Nephron progenitor cell (in vitro differentiated cells): Measurements from ENCODE around the gene TMEM53.

Source experiments
- DNase-seq: peaks from one replicate; pipeline ENCODE4 v3.0.0; 2021
- H3K27ac Mint-ChIP-seq: 2 replicates; pipeline ENCODE4 v1.8.0; 2021; ENCODE audit warnings: mild to moderate bottlenecking, moderate library complexity, mixed read lengths
- H3K27me3 Mint-ChIP-seq: 2 replicates; pipeline ENCODE4 v1.8.0; 2021; ENCODE audit warnings: mild to moderate bottlenecking, low read depth, mixed read lengths; ENCODE audit not compliant: poor library complexity
- H3K36me3 Mint-ChIP-seq: 2 replicates; pipeline ENCODE4 v1.8.0; 2021; ENCODE audit warnings: low read depth, mixed read lengths
- H3K4me1 Mint-ChIP-seq: 2 replicates; pipeline ENCODE4 v1.8.0; 2021; ENCODE audit warnings: mixed read lengths
- H3K4me3 Mint-ChIP-seq: 2 replicates; pipeline ENCODE4 v1.8.0; 2021; ENCODE audit warnings: mild to moderate bottlenecking, moderate library complexity, mixed read lengths
- H3K9me3 Mint-ChIP-seq: 2 replicates; pipeline ENCODE4 v1.8.0; 2021; ENCODE audit warnings: mild to moderate bottlenecking, moderate library complexity, mixed read lengths
- CTCF ChIP-seq: fragments of 200-600 bp; sonication (generic); IDR thresholded peaks from 2 replicates; pipeline ENCODE4 v1.5.0; 2021; ENCODE audit warnings: antibody characterized with exemption

TMEM53 gene

GRCh38 chr1:44713321-44713781 lies 39.1 kb upstream of the TMEM53 start:
- no peak overlapping the region for H3K27ac Mint-ChIP-seq

DNA sequence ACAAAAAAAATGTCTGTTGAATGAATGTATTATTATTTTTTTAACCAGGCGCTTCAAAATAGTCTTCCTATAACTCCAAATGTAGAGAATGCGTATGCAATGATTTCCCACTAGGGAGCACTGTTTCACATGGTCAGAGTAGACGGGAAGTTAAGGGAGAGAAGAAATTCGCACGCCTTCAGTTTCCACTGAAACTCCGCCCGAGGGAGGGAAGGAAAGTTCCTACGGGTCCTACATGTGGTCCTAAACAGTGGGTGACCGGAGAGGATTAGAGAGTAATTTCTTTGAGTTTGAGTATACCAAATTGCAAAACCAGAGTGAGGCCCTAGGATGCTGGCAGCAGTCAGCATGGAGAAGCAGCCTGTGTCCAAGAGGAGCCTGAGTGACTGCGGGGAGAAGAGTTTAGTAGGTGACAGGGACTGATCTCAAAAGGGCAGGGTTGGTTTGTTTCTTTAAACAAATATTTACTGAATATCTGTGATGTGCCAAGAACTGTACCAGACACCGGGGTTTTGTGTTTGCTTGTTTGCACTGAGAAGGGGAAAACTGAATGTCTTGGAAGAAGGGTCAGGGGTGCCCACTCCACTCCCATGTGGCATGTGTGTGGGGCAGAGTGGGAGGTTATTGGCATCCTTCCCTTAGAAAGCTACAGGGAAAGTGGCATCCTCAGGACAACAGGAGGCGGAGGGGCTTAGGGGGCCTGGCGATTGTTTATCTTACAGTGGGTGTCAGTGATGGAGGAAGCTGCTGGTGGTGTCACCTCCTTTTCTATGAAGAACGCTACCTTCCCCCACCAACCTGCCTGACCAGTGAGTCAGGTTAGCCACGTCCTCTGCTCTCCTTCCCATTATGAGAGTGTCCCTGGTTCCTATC lies 33.9 kb upstream of the TMEM53 start:
- no peak for DNase-seq
- Mint-ChIP-seq H3K9me3 (peaks cover 22% of the 10 kb centered on the region), H3K27ac (no peak overlapping the region), H3K4me1 (peaks cover 22% of the 10 kb centered on the region), H3K4me3 (no peak overlapping the region), H3K36me3 (peaks cover 20% of the 10 kb centered on the region), H3K27me3 (peaks cover 27% of the 10 kb centered on the region)
- TF ChIP-seq CTCF, result no peak

More at GRCh38 chr1:44713321-44713781, 39.1 kb upstream of the TMEM53 start:
- DNase-seq, result no peak
- no peak for TF ChIP-seq CTCF
- H3K4me1 Mint-ChIP-seq, result peaks cover 35% of the 10 kb centered on the region
- H3K36me3 Mint-ChIP-seq, result peaks cover 14% of the 10 kb centered on the region
- peaks cover 18% of the 10 kb centered on the region for H3K27me3 Mint-ChIP-seq
- no peak overlapping the region for H3K4me3 Mint-ChIP-seq
- H3K9me3 Mint-ChIP-seq, result peaks cover 14% of the 10 kb centered on the region

DNA sequence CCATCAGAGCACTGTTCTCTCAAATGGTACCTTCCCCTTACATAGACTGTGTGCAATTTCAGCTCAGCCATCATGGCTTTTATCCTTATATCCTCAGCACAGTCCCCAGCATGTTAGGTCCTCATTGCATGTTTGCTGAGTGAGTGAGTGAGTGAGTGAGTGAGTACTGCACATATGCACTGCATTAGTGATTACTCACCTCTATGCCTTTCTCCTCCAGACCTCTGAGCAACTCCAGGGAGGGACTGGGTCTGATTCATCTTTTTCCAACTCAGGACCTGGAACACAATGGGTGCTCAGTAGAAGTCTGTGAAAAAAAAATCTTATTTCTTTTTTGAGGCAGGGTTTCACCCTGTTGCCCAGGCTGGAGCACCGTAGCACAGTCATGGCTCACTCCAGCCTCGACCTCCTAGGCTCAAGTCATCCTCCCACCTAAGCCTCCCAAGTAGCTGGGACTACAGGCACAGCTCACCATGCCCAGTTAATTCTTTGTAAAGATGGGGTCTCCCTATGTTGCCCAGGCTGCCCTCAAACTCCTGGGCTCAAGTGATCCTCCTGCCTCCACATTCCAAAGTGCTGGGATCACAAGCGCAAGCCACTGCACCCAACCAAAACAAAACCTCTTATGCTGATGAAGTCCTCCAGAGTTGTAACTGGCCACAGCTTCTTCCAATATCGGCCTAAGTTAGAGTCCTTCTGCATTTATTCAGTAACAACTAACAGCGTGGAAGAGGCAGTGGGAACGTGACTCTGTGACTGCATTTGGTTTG lies 33.0 kb upstream of the TMEM53 start:
- no peak overlapping the region for H3K27ac Mint-ChIP-seq
- H3K9me3 Mint-ChIP-seq, result peaks cover 22% of the 10 kb centered on the region
- no peak for DNase-seq
- H3K36me3 Mint-ChIP-seq, result peaks cover 20% of the 10 kb centered on the region
- H3K4me3 Mint-ChIP-seq, result no peak overlapping the region
- TF ChIP-seq CTCF, result no peak
- peaks cover 30% of the 10 kb centered on the region for H3K4me1 Mint-ChIP-seq
- peaks cover 27% of the 10 kb centered on the region for H3K27me3 Mint-ChIP-seq

GRCh38 chr1:44705938-44706337 lies 31.7 kb upstream of the TMEM53 start:
- Mint-ChIP-seq H3K4me1 (peaks cover 44% of the 10 kb centered on the region), H3K9me3 (peaks cover 22% of the 10 kb centered on the region), H3K36me3 (peaks cover 20% of the 10 kb centered on the region), H3K4me3 (no peak overlapping the region), H3K27me3 (peaks cover 22% of the 10 kb centered on the region), H3K27ac (no peak overlapping the region)
- DNase-seq, result no peak
- TF ChIP-seq CTCF, result no peak

GRCh38 chr1:44705470-44705869 lies 31.2 kb upstream of the TMEM53 start:
- peaks cover 17% of the 10 kb centered on the region for H3K9me3 Mint-ChIP-seq
- peaks cover 19% of the 10 kb centered on the region for H3K27me3 Mint-ChIP-seq
- no peak overlapping the region for H3K27ac Mint-ChIP-seq
- H3K4me1 Mint-ChIP-seq, result peaks cover 48% of the 10 kb centered on the region
- TF ChIP-seq CTCF, result no peak
- H3K36me3 Mint-ChIP-seq, result peaks cover 15% of the 10 kb centered on the region
- DNase-seq, result no peak
- no peak overlapping the region for H3K4me3 Mint-ChIP-seq
